CD8-positive, alpha-beta memory T cell (primary cell): ENCODE results near the gene DRAM2. TPM values are rescaled to one million over a fixed set of nuclear protein-coding genes. Genes with fewer than 3 reads are reported as not detected.

Experiments used
- CTCF ChIA-PET: fragments of 350-600 bp; sonication (Branson Sonifier 250); formaldehyde crosslinking; loops from one replicate; lab custom pipeline; 2021; ENCODE audit warnings: antibody characterized with exemption; lab: Charles Lee
- POLR2A ChIA-PET: fragments of 350-600 bp; sonication (Branson Sonifier 250); formaldehyde crosslinking; loops from one replicate; lab custom pipeline; 2021; ENCODE audit warnings: antibody characterized with exemption; lab: Charles Lee
- DNase-seq, 5 donors: peaks; one replicate each; pipeline versions ENCODE4 v3.0.0 to v3.0.0-alpha.2; 2020 to 2022; ENCODE audit warnings: mixed read lengths in 1 of 5
- H3K27ac ChIP-seq: one replicate; pipeline ENCODE4 v1.7.0; 2013; ENCODE audit warnings: low read depth, mild to moderate bottlenecking, low read length, moderate library complexity
- H3K27me3 ChIP-seq: 2 replicates; pipeline ENCODE4 v1.7.0; 2013; ENCODE audit warnings: low read length, mild to moderate bottlenecking; ENCODE audit not compliant: insufficient read depth, poor library complexity, severe bottlenecking
- H3K36me3 ChIP-seq: 2 replicates; pipeline ENCODE4 v1.7.0; 2013; ENCODE audit warnings: mild to moderate bottlenecking, low read length, moderate library complexity; ENCODE audit not compliant: insufficient read depth
- H3K4me1 ChIP-seq: 2 replicates; pipeline ENCODE4 v1.7.0; 2013; ENCODE audit warnings: mild to moderate bottlenecking, low read length, moderate library complexity; ENCODE audit not compliant: insufficient read depth
- H3K4me3 ChIP-seq: 2 replicates; pipeline ENCODE4 v1.7.0; 2013; ENCODE audit warnings: mild to moderate bottlenecking, low read length
- H3K9me3 ChIP-seq: 2 replicates; pipeline ENCODE4 v1.7.0; 2013; ENCODE audit warnings: mild to moderate bottlenecking, low read length
- H3K27ac Mint-ChIP-seq, 8 donors: one replicate each; pipeline ENCODE4 v1.8.0; 2020 to 2021; ENCODE audit warnings: mixed read lengths in 8 of 8, mild to moderate bottlenecking in 6 of 8, inconsistent platforms in 3 of 8, moderate library complexity in 3 of 8
- H3K27me3 Mint-ChIP-seq, 2 donors: one replicate each; pipeline ENCODE4 v1.8.0; 2020 to 2021; ENCODE audit warnings: mixed read lengths in 2 of 2, mild to moderate bottlenecking in 1 of 2, moderate library complexity in 1 of 2
- H3K36me3 Mint-ChIP-seq, 3 donors: one replicate each; pipeline ENCODE4 v1.8.0; 2020 to 2021; ENCODE audit warnings: mixed read lengths in 3 of 3, inconsistent platforms in 1 of 3, mild to moderate bottlenecking in 1 of 3
- H3K4me1 Mint-ChIP-seq, 3 donors: one replicate each; pipeline ENCODE4 v1.8.0; 2020 to 2021; ENCODE audit warnings: mixed read lengths in 3 of 3, inconsistent platforms in 1 of 3, mild to moderate bottlenecking in 1 of 3
- H3K4me3 Mint-ChIP-seq, 7 donors: one replicate each; pipeline ENCODE4 v1.8.0; 2020 to 2021; ENCODE audit warnings: mixed read lengths in 7 of 7, mild to moderate bottlenecking in 6 of 7, moderate library complexity in 4 of 7, inconsistent platforms in 2 of 7
- H3K9me3 Mint-ChIP-seq, 5 donors: one replicate each; pipeline ENCODE4 v1.8.0; 2020 to 2022; ENCODE audit warnings: mixed read lengths in 5 of 5, mild to moderate bottlenecking in 3 of 5, moderate library complexity in 2 of 5, inconsistent platforms in 1 of 5
- polyA plus RNA-seq: library from polyadenylated mRNA; unstranded; fragments of 300-500 nt; fragmentation: Illumina TruSeq; gene quantifications from one replicate; pipeline ENCODE4 v1.2.3, GENCODE V29; 2021
- total RNA-seq, 2 experiments: library from RNA; stranded (reverse); gene quantifications; one replicate each; pipeline ENCODE4 v1.2.3, GENCODE V29; 2021

DRAM2 gene
- total and polyA plus RNA-seq, 3 experiments from 2014 or later = 25.0 to 69.3 (median 27.8) TPM

GRCh38 chr1:111174070-111174469, 34.2 kb upstream of the DRAM2 start:
- Histone ChIP-seq H3K27ac (no peak overlapping the region), H3K36me3 (peaks cover 5% of the 10 kb centered on the region)
- CTCF ChIA-PET = no interaction called here

DNA sequence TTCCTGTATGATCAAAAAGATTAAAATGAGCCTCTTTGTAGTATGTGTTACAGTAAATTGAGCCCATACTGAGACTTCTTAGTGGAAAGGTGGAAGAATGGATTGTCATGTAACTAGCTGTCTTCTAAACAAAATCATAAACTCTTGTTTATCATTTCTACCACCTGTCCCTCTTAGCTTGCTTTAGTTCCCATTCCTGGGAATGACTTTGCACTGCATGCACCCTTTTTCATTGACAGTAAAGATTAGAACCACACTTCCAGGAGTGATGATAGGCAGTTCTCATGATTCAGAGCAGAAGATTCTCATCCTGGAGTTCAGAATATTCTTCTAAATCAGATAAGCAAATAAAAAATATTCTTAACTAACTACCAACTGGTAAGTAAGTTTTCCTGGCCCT, 32.6 kb upstream of the DRAM2 start:
- Histone ChIP-seq H3K9me3 (no peaks in the 10 kb centered on the region), H3K4me1 (no peaks in the 10 kb centered on the region), H3K4me3 (no peak overlapping the region), H3K36me3 (peaks cover 12% of the 10 kb centered on the region), H3K27ac (no peak overlapping the region), H3K27me3 (no peaks in the 10 kb centered on the region)
- no peak for DNase-seq
- H3K4me3 Mint-ChIP-seq = no peak overlapping the region
- H3K9me3 Mint-ChIP-seq = no peaks in the 10 kb centered on the region
- CTCF ChIA-PET = no interaction called here
- H3K27ac Mint-ChIP-seq = peak overlapping the region in 4 of 8 donors; percentile 25 to 78 (median 41)
- no peaks in the 10 kb centered on the region for H3K27me3 Mint-ChIP-seq
- POLR2A ChIA-PET = no interaction called here
- H3K36me3 Mint-ChIP-seq = peaks cover 5 to 80% (median 15%) of the 10 kb centered on the region in 3 donors
- peaks cover 14 to 56% (median 36%) of the 10 kb centered on the region in 3 donors for H3K4me1 Mint-ChIP-seq

More at GRCh38 chr1:111174070-111174469, 34.2 kb upstream of the DRAM2 start:
- DNase-seq = no peak
- no peaks in the 10 kb centered on the region for H3K4me1 ChIP-seq
- H3K9me3 ChIP-seq = no peaks in the 10 kb centered on the region
- POLR2A ChIA-PET = interaction anchor here (0.6 to 0.7 kb wide), 2 partner anchors 41 to 174 kb away, joined by 3 read pairs; no protein-coding TSS in a partner anchor
- no peak overlapping the region for H3K4me3 ChIP-seq
- Mint-ChIP-seq H3K36me3 (peaks cover 0 to 75% (median 18%) of the 10 kb centered on the region in 3 donors), H3K4me1 (peaks cover 18 to 68% (median 47%) of the 10 kb centered on the region in 3 donors), H3K27ac (peak overlapping the region in 3 of 8 donors; percentile 4 to 48 (median 29)), H3K27me3 (no peaks in the 10 kb centered on the region), H3K4me3 (no peak overlapping the region), H3K9me3 (no peaks in the 10 kb centered on the region)
- no peaks in the 10 kb centered on the region for H3K27me3 ChIP-seq

GRCh38 chr1:111164151-111164550, 24.3 kb upstream of the DRAM2 start:
- H3K36me3 Mint-ChIP-seq = peaks cover 5 to 64% (median 15%) of the 10 kb centered on the region in 3 donors
- Histone ChIP-seq H3K36me3 (peaks cover 7% of the 10 kb centered on the region), H3K9me3 (no peaks in the 10 kb centered on the region), H3K27me3 (no peaks in the 10 kb centered on the region), H3K27ac (no peak overlapping the region), H3K4me3 (no peak overlapping the region), H3K4me1 (no peaks in the 10 kb centered on the region)
- DNase-seq = no peak
- peak overlapping the region in 3 of 8 donors; percentile 12 to 68 (median 12) for H3K27ac Mint-ChIP-seq
- no peaks in the 10 kb centered on the region for H3K27me3 Mint-ChIP-seq
- ChIA-PET POLR2A (no interaction called here), CTCF (interaction anchor here (0.9 kb wide), 1 partner anchor 52 kb away, joined by 3 read pairs; no protein-coding TSS in a partner anchor)
- no peak overlapping the region for H3K4me3 Mint-ChIP-seq
- H3K9me3 Mint-ChIP-seq = no peaks in the 10 kb centered on the region
- peaks cover 8 to 23% (median 17%) of the 10 kb centered on the region in 3 donors for H3K4me1 Mint-ChIP-seq

- no peaks in the 10 kb centered on the region for H3K9me3 ChIP-seq
- Mint-ChIP-seq H3K4me3 (no peak overlapping the region), H3K27me3 (no peaks in the 10 kb centered on the region), H3K36me3 (peaks cover 5 to 61% (median 15%) of the 10 kb centered on the region in 3 donors), H3K27ac (no peak overlapping the region), H3K4me1 (peaks cover 9 to 25% (median 19%) of the 10 kb centered on the region in 3 donors), H3K9me3 (no peaks in the 10 kb centered on the region)
- H3K27me3 ChIP-seq = no peaks in the 10 kb centered on the region
- no peak overlapping the region for H3K27ac ChIP-seq
- no peaks in the 10 kb centered on the region for H3K36me3 ChIP-seq
- no peak for DNase-seq
- CTCF ChIA-PET = no interaction called here
- H3K4me3 ChIP-seq = no peak overlapping the region
- POLR2A ChIA-PET = no interaction called here
- no peaks in the 10 kb centered on the region for H3K4me1 ChIP-seq
These were observed 23.5 kb upstream of the DRAM2 start for GRCh38 chr1:111163363-111163762.

DNA sequence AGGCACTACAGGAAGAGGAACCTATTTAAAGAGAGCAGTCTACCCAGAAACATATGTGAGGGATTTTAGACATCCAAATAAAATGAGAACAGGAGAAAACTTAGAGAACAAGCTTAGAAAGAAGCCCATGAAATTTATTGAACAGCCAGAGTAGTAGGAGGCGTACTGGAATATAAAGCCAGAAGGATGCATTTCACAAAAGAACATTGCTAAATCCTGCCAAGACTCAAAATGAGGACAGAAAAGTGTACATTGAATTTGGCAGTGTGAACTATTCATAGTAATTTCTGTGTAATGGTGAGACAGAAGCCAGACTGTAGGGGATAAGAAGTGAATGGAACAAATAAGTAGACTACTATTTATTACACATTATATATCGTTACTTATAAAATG, 22.6 kb upstream of the DRAM2 start:
- H3K9me3 ChIP-seq = no peaks in the 10 kb centered on the region
- no peaks in the 10 kb centered on the region for H3K4me1 ChIP-seq
- H3K27me3 Mint-ChIP-seq = no peaks in the 10 kb centered on the region
- peak overlapping the region; percentile 20 for H3K27ac ChIP-seq
- no peak overlapping the region for H3K4me3 ChIP-seq
- no peaks in the 10 kb centered on the region for H3K9me3 Mint-ChIP-seq
- H3K4me1 Mint-ChIP-seq = peaks cover 9 to 25% (median 21%) of the 10 kb centered on the region in 3 donors
- peak overlapping the region in 4 of 8 donors; percentile 27 to 77 (median 50) for H3K27ac Mint-ChIP-seq
- H3K36me3 ChIP-seq = no peaks in the 10 kb centered on the region
- POLR2A ChIA-PET = no interaction called here
- no peak for DNase-seq
- no peak overlapping the region for H3K4me3 Mint-ChIP-seq
- no peaks in the 10 kb centered on the region for H3K27me3 ChIP-seq
- H3K36me3 Mint-ChIP-seq = peaks cover 0 to 55% (median 15%) of the 10 kb centered on the region in 3 donors
- CTCF ChIA-PET = no interaction called here

- H3K27me3 ChIP-seq = no peaks in the 10 kb centered on the region
These were observed 22.1 kb upstream of the DRAM2 start for GRCh38 chr1:111161843-111162487.

GRCh38 chr1:111157431-111157830, 17.5 kb upstream of the DRAM2 start:
- no peak overlapping the region for H3K4me3 Mint-ChIP-seq
- H3K27me3 Mint-ChIP-seq = no peaks in the 10 kb centered on the region
- H3K27ac Mint-ChIP-seq = no peak overlapping the region
- Histone ChIP-seq H3K27ac (no peak overlapping the region), H3K9me3 (no peaks in the 10 kb centered on the region), H3K27me3 (no peaks in the 10 kb centered on the region), H3K4me3 (no peak overlapping the region), H3K4me1 (peaks cover 10% of the 10 kb centered on the region), H3K36me3 (peaks cover 5% of the 10 kb centered on the region)
- no peaks in the 10 kb centered on the region for H3K9me3 Mint-ChIP-seq
- CTCF ChIA-PET = no interaction called here
- POLR2A ChIA-PET = interaction anchor here (1.0 kb wide), 1 partner anchor 17 kb away, joined by 3 read pairs; the partner anchor contains the start of genes CEPT1 and DRAM2
- peaks cover 39 to 62% (median 52%) of the 10 kb centered on the region in 3 donors for H3K4me1 Mint-ChIP-seq
- no peak for DNase-seq
- H3K36me3 Mint-ChIP-seq = peaks cover 14 to 74% (median 36%) of the 10 kb centered on the region in 3 donors

More at GRCh38 chr1:111161843-111162487, 22.1 kb upstream of the DRAM2 start:
- POLR2A ChIA-PET = no interaction called here
- Mint-ChIP-seq H3K4me1 (peaks cover 9 to 25% (median 23%) of the 10 kb centered on the region in 3 donors), H3K27me3 (no peaks in the 10 kb centered on the region), H3K36me3 (peaks cover 0 to 57% (median 15%) of the 10 kb centered on the region in 3 donors), H3K9me3 (no peaks in the 10 kb centered on the region), H3K27ac (peak overlapping the region in 5 of 8 donors; percentile 36 to 77 (median 50)), H3K4me3 (no peak overlapping the region)
- Histone ChIP-seq H3K36me3 (no peaks in the 10 kb centered on the region), H3K9me3 (no peaks in the 10 kb centered on the region), H3K27ac (no peak overlapping the region), H3K4me3 (no peak overlapping the region), H3K4me1 (no peaks in the 10 kb centered on the region)
- CTCF ChIA-PET = no interaction called here
- DNase-seq = no peak
